Liver (tissue), 9 donors: Measurements from ENCODE around the gene SLC35F2. TPM values are rescaled to one million over a fixed set of nuclear protein-coding genes. Genes with fewer than 3 reads are reported as not detected.

Source experiments
- DNase-seq: peaks from one replicate; pipeline ENCODE4 v3.0.0-alpha.2; 2017; ENCODE audit warnings: low spot score
- H3K27ac ChIP-seq, 2 donors: one replicate each; pipeline ENCODE4 v1.7.0; 2013; ENCODE audit warnings: inconsistent platforms in 2 of 2, low read length in 2 of 2, control low read depth in 1 of 2, low read depth in 1 of 2, mild to moderate bottlenecking in 1 of 2
- H3K27me3 ChIP-seq, 4 donors: one replicate each; pipeline versions ENCODE4 v1.6.1 to v1.7.0; 2013; ENCODE audit warnings: low read length in 3 of 4, inconsistent platforms in 1 of 4, mild to moderate bottlenecking in 1 of 4, moderate library complexity in 1 of 4; ENCODE audit not compliant: control insufficient read depth in 4 of 4, insufficient read depth in 4 of 4
- H3K36me3 ChIP-seq, 4 donors: one replicate each; pipeline versions ENCODE4 v1.6.1 to v1.7.0; 2013; ENCODE audit warnings: low read length in 3 of 4, mild to moderate bottlenecking in 3 of 4, low read depth in 1 of 4, moderate library complexity in 1 of 4; ENCODE audit not compliant: control insufficient read depth in 4 of 4, insufficient read depth in 3 of 4
- H3K4me1 ChIP-seq, 4 donors: one replicate each; pipeline versions ENCODE4 v1.6.1 to v1.7.0; 2013; ENCODE audit warnings: low read length in 3 of 4, mild to moderate bottlenecking in 3 of 4, moderate library complexity in 1 of 4; ENCODE audit not compliant: control insufficient read depth in 4 of 4, insufficient read depth in 4 of 4
- H3K4me3 ChIP-seq, 3 donors: one replicate each; pipeline versions ENCODE4 v1.6.1 to v1.7.0; 2013; ENCODE audit warnings: low read length in 3 of 3, control low read depth in 1 of 3, low read depth in 1 of 3, mild to moderate bottlenecking in 1 of 3
- H3K9ac ChIP-seq, 2 donors: one replicate each; pipeline ENCODE4 v1.7.0; 2013; ENCODE audit warnings: low read length in 2 of 2, mild to moderate bottlenecking in 2 of 2, moderate library complexity in 2 of 2, control low read depth in 1 of 2, low read depth in 1 of 2
- H3K9me3 ChIP-seq, 4 donors: one replicate each; pipeline versions ENCODE4 v1.6.1 to v1.7.0; 2013; ENCODE audit warnings: low read length in 3 of 4; ENCODE audit not compliant: control insufficient read depth in 4 of 4
- CTCF ChIP-seq: fragments of 150-350 bp; IDR thresholded peaks from 2 replicates; pipeline ENCODE4 v1.5.1; 2017; ENCODE audit warnings: improper control_type of control experiment, low read depth, low read length; ENCODE audit not compliant: missing input control
- EGR1 ChIP-seq, 2 donors: IDR thresholded peaks; 2 replicates each; pipeline ENCODE4 v1.6.1; 2016 to 2018; ENCODE audit warnings: antibody characterized with exemption in 2 of 2, low read depth in 2 of 2
- FOXA1 ChIP-seq: IDR thresholded peaks from 2 replicates; pipeline ENCODE4 v1.6.1; 2016; ENCODE audit warnings: antibody characterized with exemption
- FOXA2 ChIP-seq: IDR thresholded peaks from 2 replicates; pipeline ENCODE4 v1.6.1; 2016; ENCODE audit warnings: antibody characterized with exemption
- GABPA ChIP-seq, 2 donors: IDR thresholded peaks in 1 of 2; conservative IDR thresholded peaks in 1 of 2; 2 replicates each; pipeline ENCODE4 v1.6.1; 2016; ENCODE audit warnings: antibody characterized with exemption in 2 of 2, mild to moderate bottlenecking in 1 of 2, moderate library complexity in 1 of 2
- HNF4A ChIP-seq, 2 donors: conservative IDR thresholded peaks; 2 replicates each; pipeline ENCODE4 v1.6.1; 2016; ENCODE audit warnings: antibody characterized with exemption in 2 of 2, mild to moderate bottlenecking in 2 of 2
- HNF4G ChIP-seq: IDR thresholded peaks from 2 replicates; pipeline ENCODE4 v1.6.1; 2016; ENCODE audit warnings: antibody characterized with exemption
- MAX ChIP-seq: IDR thresholded peaks from 2 replicates; pipeline ENCODE4 v1.6.1; 2016; ENCODE audit warnings: antibody characterized with exemption
- RAD21 ChIP-seq, 2 donors: IDR thresholded peaks; 2 replicates each; pipeline ENCODE4 v1.6.1; 2016; ENCODE audit warnings: antibody characterized with exemption in 2 of 2, mild to moderate bottlenecking in 2 of 2
- REST ChIP-seq: IDR thresholded peaks from 2 replicates; pipeline ENCODE4 v1.6.1; 2016; ENCODE audit warnings: antibody characterized with exemption, mild to moderate bottlenecking
- SP1 ChIP-seq: IDR thresholded peaks from 2 replicates; pipeline ENCODE4 v1.6.1; 2018; ENCODE audit warnings: antibody characterized with exemption, mild to moderate bottlenecking
- TAF1 ChIP-seq: conservative IDR thresholded peaks from 2 replicates; pipeline ENCODE4 v1.6.1; 2016; ENCODE audit warnings: antibody characterized with exemption, mild to moderate bottlenecking
- YY1 ChIP-seq: IDR thresholded peaks from 2 replicates; pipeline ENCODE4 v1.6.1; 2016; ENCODE audit warnings: antibody characterized with exemption, mild to moderate bottlenecking
- WGBS: extraction: QIAGEN DNeasy Blood & Tissue Kit; methylation state at CpG from one replicate; pipeline ENCODE4 v1.1.7; 2013; 5-methylcytosine and 5-hydroxymethylcytosine counted together
- polyA plus RNA-seq, 2 donors: library from polyadenylated mRNA; stranded (reverse) in 1 of 2; unstranded in 1 of 2; fragments of 200-250 nt in 1 of 2; fragments of >200 nt in 1 of 2; fragmentation: Nextera tagmentation in 1 of 2; extraction: Ambion mirVana in 1 of 2; gene quantifications; one replicate each; pipeline versions ENCODE4 v1.2.1 to v1.2.3, GENCODE V29; 2013 to 2015
- total RNA-seq, 2 donors: library from RNA; depleted of rRNA; stranded (reverse); fragments of >200 nt; gene quantifications; one replicate each; pipeline ENCODE4 v1.2.3, GENCODE V29; 2014
- donor health status: healthy.
- donor health status: healthy.
- donor health status: healthy.
- donor health status: healthy.
- donor health status: healthy.

The SLC35F2 gene
- total and polyA plus RNA-seq, 4 donors: 0.14 to 1.4 (median 0.56) TPM

- Histone ChIP-seq H3K27ac (no peak overlapping the region), H3K9ac (no peak overlapping the region), H3K36me3 (no peaks in the 10 kb centered on the region), H3K27me3 (no peaks in the 10 kb centered on the region), H3K4me1 (no peaks in the 10 kb centered on the region), H3K4me3 (no peak overlapping the region), H3K9me3 (no peaks in the 10 kb centered on the region)
- TF ChIP-seq REST (no peak), HNF4A (conservative IDR thresholded peaks at IDR 0.05) (no peak), FOXA1 (no peak), YY1 (no peak), EGR1 (IDR thresholded peaks at IDR 0.05; ENCODE audit: low read depth in 2 of 2) (no peak), SP1 (no peak), RAD21 (IDR thresholded peaks at IDR 0.05) (no peak), TAF1 (no peak), FOXA2 (no peak), MAX (no peak), CTCF (no peak), HNF4G (no peak), GABPA (IDR thresholded peaks at IDR 0.05 in 1 of 2, conservative IDR thresholded peaks at IDR 0.05 in 1 of 2) (no peak)
- no peak for DNase-seq
Observed at GRCh38 chr11:107804971-107805370, 53.6 kb downstream of the SLC35F2 start.

GRCh38 chr11:107804211-107804610, 54.4 kb downstream of the SLC35F2 start:
- Histone ChIP-seq H3K4me3 (no peak overlapping the region), H3K36me3 (no peaks in the 10 kb centered on the region), H3K27ac (no peak overlapping the region), H3K4me1 (no peaks in the 10 kb centered on the region), H3K9me3 (no peaks in the 10 kb centered on the region), H3K9ac (no peak overlapping the region), H3K27me3 (no peaks in the 10 kb centered on the region)
- 79% methylated on average over 1 of the region's 1 CpG for WGBS
- DNase-seq: no peak
- TF ChIP-seq FOXA1: no peak
- no peak for TF ChIP-seq SP1
- TF ChIP-seq REST: no peak
- no peak for TF ChIP-seq GABPA (IDR thresholded peaks at IDR 0.05 in 1 of 2, conservative IDR thresholded peaks at IDR 0.05 in 1 of 2)
- TF ChIP-seq TAF1: no peak
- no peak for TF ChIP-seq FOXA2
